WERI-Rb-1 (cell line): ENCODE measurements around the gene NUTF2.

Source experiments
- DNase-seq: peaks from one replicate; pipeline ENCODE4 v3.0.0-alpha.2; 2020
- H3K27ac ChIP-seq: fragments of 250-450 bp; sonication (Bioruptor Pico); 2 replicates; pipeline ENCODE4 v1.5.1; 2020; ENCODE audit warnings: mild to moderate bottlenecking, moderate library complexity
- H3K27me3 ChIP-seq: fragments of 250-450 bp; sonication (Bioruptor Pico); 2 replicates; pipeline ENCODE4 v1.5.1; 2021; ENCODE audit warnings: mild to moderate bottlenecking, low read depth, moderate library complexity; ENCODE audit not compliant: insufficient read depth, severe bottlenecking
- H3K36me3 ChIP-seq: fragments of 250-450 bp; sonication (Bioruptor Pico); 2 replicates; pipeline ENCODE4 v1.5.1; 2020; ENCODE audit warnings: mild to moderate bottlenecking, moderate library complexity
- H3K4me3 ChIP-seq: 2 replicates; pipeline ENCODE4 v1.5.1; 2011; ENCODE audit warnings: low read depth, mild to moderate bottlenecking, control low read depth, low read length
- H3K9me3 ChIP-seq: fragments of 250-450 bp; sonication (Bioruptor Pico); 2 replicates; pipeline ENCODE4 v1.5.1; 2021; ENCODE audit warnings: mild to moderate bottlenecking, moderate library complexity; ENCODE audit not compliant: severe bottlenecking
- CTCF ChIP-seq: IDR thresholded peaks from 2 replicates; pipeline ENCODE4 v1.5.1; 2011; ENCODE audit warnings: low read depth, mild to moderate bottlenecking, control low read depth, inconsistent platforms, low read length

Gene NUTF2

GRCh38 chr16:67915831-67916723 is 69.3 kb downstream of the NUTF2 start:
- no peak for TF ChIP-seq CTCF
- Histone ChIP-seq H3K36me3 (peaks cover 4% of the 10 kb centered on the region), H3K27me3 (no peaks in the 10 kb centered on the region), H3K4me3 (no peak overlapping the region), H3K9me3 (no peaks in the 10 kb centered on the region), H3K27ac (no peak overlapping the region)
- no peak for DNase-seq

GRCh38 chr16:67917140-67917851 is 70.6 kb downstream of the NUTF2 start:
- DNase-seq: no peak
- no peak overlapping the region for H3K27ac ChIP-seq
- no peaks in the 10 kb centered on the region for H3K9me3 ChIP-seq

GRCh38 chr16:67917852-67918236 is 71.1 kb downstream of the NUTF2 start:
- H3K36me3 ChIP-seq: peaks cover 3% of the 10 kb centered on the region; the same call in 1 of the 2 replicates
- H3K27me3 ChIP-seq: no peaks in the 10 kb centered on the region
- TF ChIP-seq CTCF: no peak
- no peaks in the 10 kb centered on the region for H3K9me3 ChIP-seq
- no peak overlapping the region for H3K27ac ChIP-seq
- no peak overlapping the region for H3K4me3 ChIP-seq
- DNase-seq: no peak

More at GRCh38 chr16:67917140-67917851, 70.6 kb downstream of the NUTF2 start:
- H3K27me3 ChIP-seq: no peaks in the 10 kb centered on the region
- TF ChIP-seq CTCF: no peak
- peaks cover 3% of the 10 kb centered on the region; the same call in 1 of the 2 replicates for H3K36me3 ChIP-seq
- H3K4me3 ChIP-seq: no peak overlapping the region

GRCh38 chr16:67919622-67920221 is 73.0 kb downstream of the NUTF2 start:
- H3K27me3 ChIP-seq: no peaks in the 10 kb centered on the region
- no peak for DNase-seq
- H3K9me3 ChIP-seq: no peaks in the 10 kb centered on the region
- no peak overlapping the region for H3K4me3 ChIP-seq
- TF ChIP-seq CTCF: peak; percentile 60
- H3K36me3 ChIP-seq: peaks cover 3% of the 10 kb centered on the region; the same call in 1 of the 2 replicates
- H3K27ac ChIP-seq: no peak overlapping the region
